Suprapubic skin (tissue), 4 donors: ENCODE data around the gene SLC28A1.

Source experiments
- CTCF ChIP-seq, 2 donors: fragments of 200-600 bp in 1 of 2; fragments of 450-650 bp in 1 of 2; sonication (generic) in 1 of 2; IDR thresholded peaks; one replicate each; pipeline ENCODE4 v1.5.1; 2016 to 2019; ENCODE audit warnings: antibody characterized with exemption in 2 of 2, mild to moderate bottlenecking in 1 of 2, moderate library complexity in 1 of 2
- POLR2A ChIP-seq, 2 donors: fragments of 450-650 bp; IDR thresholded peaks; one replicate each; pipeline ENCODE4 v1.6.1; 2017; ENCODE audit warnings: antibody characterized with exemption in 2 of 2, mild to moderate bottlenecking in 2 of 2, moderate library complexity in 2 of 2
- POLR2AphosphoS5 ChIP-seq, 3 donors: sonication (generic); formaldehyde crosslinking; IDR thresholded peaks; one replicate each; pipeline ENCODE4 v1.6.1; 2017; ENCODE audit warnings: antibody characterized with exemption in 3 of 3

- TF ChIP-seq CTCF (IDR thresholded peaks at IDR 0.05): no peak
- no peak for TF ChIP-seq POLR2A (IDR thresholded peaks at IDR 0.05)
- no peak for TF ChIP-seq POLR2AphosphoS5 (IDR thresholded peaks at IDR 0.05)
These were observed 44.3 kb downstream of the SLC28A1 start for GRCh38 chr15:84928843-84929168.
